Stimulated activated CD4-positive, alpha-beta T cell treated with anti-CD3 and anti-CD28 coated beads, Interleukin-4, amount 100 ng/mL, for 4 hours (primary cell): ENCODE results near the gene RIBC2.
"Not testable (repeated sequence)": the region's sequence is repeated elsewhere in the genome, so short reads cannot be mapped to it uniquely, and the experiment has no call there.

Source experiments
- DNase-seq, 2 experiments: peaks; one replicate each; pipeline ENCODE4 v3.0.0-alpha.2; 2020

RIBC2 gene

DNA sequence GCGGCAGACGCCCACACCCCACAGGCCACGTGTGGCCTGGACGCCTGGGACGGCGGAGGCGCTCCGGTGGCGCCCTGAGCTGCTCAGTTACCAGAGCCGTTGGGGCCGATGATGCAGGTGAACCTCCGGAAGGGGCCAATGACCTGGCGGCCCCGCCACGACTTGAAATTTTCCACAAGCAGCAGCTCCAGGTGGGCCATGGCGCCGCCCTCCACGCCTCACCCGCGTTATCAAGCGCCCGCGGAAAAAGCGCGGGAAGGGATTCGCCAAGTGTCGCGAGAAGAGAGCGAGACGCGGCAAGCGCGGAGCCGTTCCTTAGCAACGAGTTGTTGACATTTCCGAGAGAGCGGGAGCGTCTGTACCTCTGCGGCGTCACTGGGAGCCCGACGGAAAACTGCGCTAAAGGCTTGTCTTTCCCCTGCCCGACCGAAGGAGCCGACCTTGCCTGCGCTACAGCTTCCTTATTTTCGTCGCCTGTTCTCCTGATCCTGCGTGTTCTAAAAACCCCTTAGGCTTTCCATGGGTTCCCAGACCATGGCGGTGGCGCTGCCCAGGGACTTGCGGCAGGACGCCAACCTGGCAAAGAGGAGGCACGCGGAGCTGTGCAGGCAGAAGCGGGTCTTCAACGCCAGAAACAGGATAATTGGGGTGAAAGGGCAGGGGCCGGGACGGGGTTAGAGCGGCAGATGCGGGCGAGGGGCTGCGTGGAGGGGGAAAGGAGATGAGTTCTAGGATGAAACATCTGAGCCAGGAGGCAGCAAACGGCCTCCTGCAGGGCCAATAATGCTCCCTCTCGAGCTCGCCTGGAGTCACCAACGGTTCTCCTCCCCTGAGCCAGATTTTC, at the start of gene RIBC2, which contains the start of gene SMC1B:
Gene RIBC2 (plus strand): TSS at position 326 of the 844 bp plus-strand sequence. CDS start 194 bp downstream, at position 520.
Gene SMC1B (minus strand): TSS at position 232 of the 844 bp plus-strand sequence. CDS start 32 bp downstream, at position 200.
- DNase-seq = peak; percentile 79 to 84

DNA sequence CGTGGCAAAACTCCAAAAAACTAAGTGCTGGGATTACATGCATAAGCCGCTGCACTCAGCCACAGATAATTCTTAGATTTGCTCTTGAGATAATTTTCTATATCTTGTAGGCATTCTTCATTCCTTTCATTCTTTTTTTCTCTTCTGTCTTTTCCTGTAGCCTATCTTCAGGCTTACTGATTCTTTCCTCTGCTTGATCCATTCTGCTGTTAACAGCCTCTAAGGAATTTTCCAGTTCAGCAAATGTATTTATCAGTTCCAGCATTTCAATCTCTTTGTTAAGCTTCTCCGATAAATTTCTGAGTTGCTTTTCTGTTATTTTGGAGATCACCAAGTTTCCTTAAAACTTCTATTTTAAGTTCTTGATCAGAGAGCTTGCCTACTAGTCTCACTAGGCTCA, 46.8 kb upstream of the RIBC2 start:
- DNase-seq = no peak

DNA sequence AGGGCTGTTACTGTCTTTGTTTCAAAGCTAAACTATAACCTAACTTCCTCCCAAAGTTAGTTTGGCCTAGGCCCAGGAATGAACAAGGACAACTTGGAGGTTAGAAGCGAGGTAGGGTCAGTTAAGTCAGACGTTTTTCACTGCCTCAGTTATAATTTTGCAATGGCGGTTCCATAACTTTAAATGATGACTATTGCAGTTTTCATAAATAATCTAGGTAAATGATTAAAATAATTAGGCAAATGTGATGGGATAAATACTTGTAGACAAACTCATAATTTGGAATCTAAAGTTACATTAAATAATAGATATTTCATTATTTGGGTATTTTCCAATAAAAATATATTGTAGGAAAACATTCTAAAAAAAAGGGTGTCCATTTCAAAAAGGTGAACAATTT, 39.9 kb upstream of the RIBC2 start:
- DNase-seq = not testable (repeated sequence)

DNA sequence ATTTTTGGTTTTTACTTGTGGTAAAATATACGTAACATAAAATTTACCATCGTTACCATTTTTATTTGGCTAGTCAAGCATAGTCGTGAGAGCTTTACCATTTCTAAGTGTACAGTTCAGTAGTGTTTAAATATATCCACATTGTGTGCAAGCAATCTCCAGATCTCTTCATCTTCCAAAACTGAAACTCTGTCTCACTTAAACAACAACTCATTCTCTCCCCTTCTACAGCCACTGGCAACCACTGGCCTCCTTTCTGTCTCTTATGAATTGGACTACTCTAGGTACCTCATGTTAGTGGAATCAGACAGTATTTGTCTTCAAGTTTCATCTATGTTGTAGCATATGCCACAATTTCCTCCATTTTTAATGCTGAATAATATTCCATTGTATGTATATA, 37.5 kb upstream of the RIBC2 start:
- DNase-seq = no peak

DNA sequence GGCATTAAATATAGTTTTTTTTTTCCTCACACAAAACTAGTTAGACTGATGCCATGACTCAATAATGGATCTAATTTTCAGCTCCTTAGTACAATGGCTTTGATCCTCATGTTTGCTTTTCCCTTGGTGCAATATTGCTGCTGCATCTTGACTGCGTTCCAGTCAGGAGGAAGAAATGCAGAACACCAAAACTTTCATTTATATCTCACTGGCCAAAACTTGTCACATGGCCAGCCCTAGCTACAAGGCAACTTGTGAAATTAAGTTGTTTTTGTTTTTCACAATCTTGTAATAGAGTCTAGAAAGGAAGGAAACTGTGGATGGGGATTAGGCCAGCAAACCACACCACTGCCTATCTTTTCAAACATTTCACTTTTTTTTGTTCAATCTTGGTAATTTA, 36.8 kb upstream of the RIBC2 start:
- no peak for DNase-seq

GRCh38 chr22:45381348-45381747, 32.1 kb upstream of the RIBC2 start:
- DNase-seq = no peak

DNA sequence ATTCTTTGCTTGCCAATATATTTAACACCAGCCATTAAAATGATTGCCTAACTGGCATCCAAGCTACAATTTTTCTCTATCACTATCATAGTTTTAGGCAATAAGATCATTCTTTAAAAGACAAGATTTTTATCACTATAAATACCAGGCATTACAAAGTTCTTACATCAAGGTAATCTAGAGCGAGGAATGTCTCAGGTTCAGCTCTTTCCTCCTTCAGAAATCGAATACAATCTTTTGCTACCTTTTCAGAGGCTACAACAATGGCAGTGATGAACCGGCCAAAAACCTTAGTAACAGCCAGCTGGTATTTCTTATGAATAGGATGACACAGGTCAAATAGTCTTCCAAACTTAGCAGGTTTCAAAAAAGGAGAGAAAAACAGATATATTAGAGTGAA, 23.9 kb upstream of the RIBC2 start:
- DNase-seq = no peak

- no peak for DNase-seq
Observed at GRCh38 chr22:45397806-45398205, 15.7 kb upstream of the RIBC2 start.

DNA sequence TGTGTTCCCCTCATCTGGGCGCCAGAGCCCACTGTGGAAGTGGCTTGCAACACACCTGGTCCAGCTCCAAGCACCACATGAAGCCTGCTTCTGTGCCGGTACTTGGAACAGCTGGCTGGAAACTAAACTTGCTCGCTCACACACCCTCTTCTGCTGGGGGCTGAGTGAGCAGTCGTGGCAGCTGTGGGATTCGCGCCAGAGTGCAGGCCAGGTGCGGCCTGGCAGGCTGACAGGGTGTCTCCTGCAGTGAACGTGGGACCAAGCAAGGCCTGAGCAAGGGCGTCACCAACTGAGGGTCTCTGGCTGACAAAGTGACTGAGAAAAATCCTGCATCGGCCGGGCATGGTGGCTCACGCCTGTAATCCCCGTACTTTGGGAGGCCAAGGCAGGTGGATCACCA, 15.3 kb upstream of the RIBC2 start:
- DNase-seq = no peak

GRCh38 chr22:45399712-45400445, 13.6 kb upstream of the RIBC2 start:
- DNase-seq = no peak

DNA sequence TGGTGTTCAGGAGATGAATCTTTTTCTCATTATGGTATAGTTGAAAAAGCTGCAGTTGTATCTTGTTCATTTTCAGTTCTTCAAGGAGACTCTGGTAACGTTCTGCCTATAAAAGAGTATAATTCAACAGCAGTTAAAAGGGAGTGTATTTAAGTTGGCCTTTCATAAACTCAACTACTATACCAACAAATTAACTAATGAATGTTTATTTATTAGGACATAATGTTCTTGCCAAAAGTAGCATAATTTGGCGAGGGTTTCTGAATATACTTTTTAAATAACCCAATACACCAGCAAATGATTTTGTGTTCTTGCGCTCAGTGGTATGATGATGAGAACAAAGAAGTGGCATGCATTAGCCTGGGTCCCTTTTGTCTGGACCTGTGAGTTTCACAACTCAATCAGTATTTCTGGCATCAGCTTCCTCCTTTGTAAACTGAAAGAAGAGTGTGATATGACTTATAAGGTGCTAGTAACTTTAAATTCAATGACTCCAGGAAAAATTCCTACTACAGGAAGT, 11.0 kb upstream of the RIBC2 start:
- no peak for DNase-seq

- no peak for DNase-seq
Observed at GRCh38 chr22:45407793-45408192, 5.7 kb upstream of the RIBC2 start.

DNA sequence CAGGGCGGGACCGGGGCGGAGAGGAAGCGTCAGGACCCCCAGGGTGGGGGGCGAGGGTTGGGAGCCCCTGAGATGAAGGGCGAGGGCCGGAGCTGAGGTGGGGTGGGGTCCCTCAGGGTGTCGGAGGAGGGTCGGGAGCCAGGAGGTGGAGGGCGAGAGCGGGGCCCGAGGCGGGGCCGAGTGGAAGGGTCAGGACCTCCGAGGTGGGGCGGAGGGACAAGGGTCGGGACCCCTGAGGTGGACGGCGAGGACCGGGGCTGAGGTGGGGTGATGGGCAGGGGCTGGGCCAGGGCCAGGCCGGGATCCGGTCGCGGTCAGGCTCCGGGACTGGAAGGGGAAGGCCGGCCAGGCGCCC, 503 bp upstream of the RIBC2 start:
- no peak for DNase-seq

DNA sequence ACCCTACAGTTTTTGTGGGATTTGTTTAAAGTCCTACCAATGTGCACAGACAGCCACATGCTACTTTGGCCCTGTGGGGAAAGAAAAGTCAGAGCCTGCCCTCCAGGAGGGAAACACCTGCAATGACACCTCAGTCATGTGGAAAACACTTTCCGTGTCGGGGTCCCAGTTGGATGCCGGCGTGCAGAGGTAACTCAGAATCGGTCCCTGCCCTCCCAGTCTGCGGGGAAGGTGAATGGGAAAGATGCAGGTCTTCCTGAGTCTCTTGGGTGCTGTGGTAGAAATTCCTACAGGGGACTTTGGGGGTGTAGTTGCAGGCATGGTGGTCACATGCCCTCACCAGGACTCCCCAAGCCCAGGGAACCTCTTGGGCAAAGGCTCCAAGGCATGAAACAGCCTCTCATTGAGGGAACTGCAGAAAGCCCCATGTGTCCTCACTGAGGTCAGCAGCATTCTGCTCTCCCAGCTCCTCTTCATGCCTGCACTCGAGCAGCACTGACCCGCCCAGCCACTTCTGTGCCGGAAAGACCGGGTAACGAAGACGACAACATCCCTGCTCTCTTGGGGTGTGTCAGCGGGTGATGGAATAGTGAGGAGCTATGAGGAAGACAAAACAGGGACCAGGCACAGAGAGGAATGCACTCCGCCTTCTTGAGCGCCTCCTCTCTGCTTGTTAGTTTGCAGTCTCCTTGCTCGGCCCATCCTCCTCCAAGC, 4.7 kb downstream of the RIBC2 start:
- no peak for DNase-seq

DNA sequence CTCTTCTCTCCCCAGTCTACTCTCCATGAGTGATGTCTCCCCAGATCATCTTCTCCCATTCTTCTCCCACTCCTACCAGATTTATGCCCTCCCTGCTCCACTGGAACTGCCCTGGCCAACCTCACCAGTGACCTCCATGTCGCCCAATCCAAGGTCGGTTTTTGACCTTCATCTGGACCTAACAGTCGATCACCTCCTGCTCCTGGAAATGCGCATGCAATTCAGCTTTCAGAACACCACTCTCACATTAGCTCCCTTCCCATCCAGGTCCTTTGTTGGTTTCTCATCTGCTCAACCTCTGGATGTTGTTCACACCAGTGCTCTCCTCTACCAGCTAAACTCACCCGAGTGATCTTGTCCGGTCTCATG, 5.3 kb downstream of the RIBC2 start:
- no peak for DNase-seq

- DNase-seq = no peak
Observed at GRCh38 chr22:45420011-45420410, 6.5 kb downstream of the RIBC2 start.

- DNase-seq = no peak
Observed at GRCh38 chr22:45420539-45420938, 7.0 kb downstream of the RIBC2 start.

- DNase-seq = no peak
Observed at GRCh38 chr22:45421349-45422055, 8.0 kb downstream of the RIBC2 start.

DNA sequence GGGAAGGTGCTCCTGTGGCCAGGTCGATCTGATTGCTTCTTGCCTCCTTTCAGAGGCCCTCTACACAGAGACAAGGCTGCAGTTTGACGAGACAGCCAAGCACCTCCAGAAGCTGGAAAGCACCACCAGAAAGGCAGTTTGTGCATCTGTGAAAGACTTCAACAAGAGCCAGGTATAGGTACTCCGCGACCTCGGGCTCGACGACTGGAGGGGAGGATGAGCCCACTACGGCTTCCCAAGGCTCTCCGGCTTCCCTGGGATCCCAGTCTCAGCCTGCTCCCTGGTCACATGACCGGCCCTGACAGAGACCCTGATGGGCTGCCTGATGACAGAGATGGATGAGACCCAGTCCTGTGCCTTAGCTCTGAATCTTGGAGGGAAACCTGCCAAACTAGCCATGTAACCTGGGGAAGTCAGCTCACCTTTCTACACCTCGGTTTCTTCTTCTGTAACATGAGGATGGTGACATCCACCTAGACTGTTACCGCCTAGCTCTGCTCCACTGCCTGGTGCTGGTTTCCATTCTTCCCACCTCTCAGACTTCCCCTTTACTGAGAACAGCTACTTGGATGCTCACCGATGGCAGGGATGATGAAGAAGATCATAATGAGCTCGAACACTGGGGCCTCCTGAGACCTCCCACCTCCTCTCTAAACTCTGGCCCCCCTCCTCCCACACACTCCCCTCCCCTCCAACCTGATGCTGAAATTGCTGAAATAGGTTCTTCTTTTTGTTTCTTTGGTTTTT, 8.9 kb downstream of the RIBC2 start:
- DNase-seq = no peak

- DNase-seq = no peak
Observed at GRCh38 chr22:45423524-45423923, 10.0 kb downstream of the RIBC2 start.

GRCh38 chr22:45424241-45424731, 10.8 kb downstream of the RIBC2 start:
- DNase-seq = no peak

- no peak for DNase-seq
Observed at GRCh38 chr22:45425101-45425500, 11.6 kb downstream of the RIBC2 start.
